LNCAP (cell line): ENCODE data around the gene DGKB.

Source experiments
- CTCF ChIP-seq: fragments of 450-650 bp; IDR thresholded peaks from 2 replicates; pipeline ENCODE4 v1.5.1; 2017; ENCODE audit warnings: mild to moderate bottlenecking

DGKB gene

DNA sequence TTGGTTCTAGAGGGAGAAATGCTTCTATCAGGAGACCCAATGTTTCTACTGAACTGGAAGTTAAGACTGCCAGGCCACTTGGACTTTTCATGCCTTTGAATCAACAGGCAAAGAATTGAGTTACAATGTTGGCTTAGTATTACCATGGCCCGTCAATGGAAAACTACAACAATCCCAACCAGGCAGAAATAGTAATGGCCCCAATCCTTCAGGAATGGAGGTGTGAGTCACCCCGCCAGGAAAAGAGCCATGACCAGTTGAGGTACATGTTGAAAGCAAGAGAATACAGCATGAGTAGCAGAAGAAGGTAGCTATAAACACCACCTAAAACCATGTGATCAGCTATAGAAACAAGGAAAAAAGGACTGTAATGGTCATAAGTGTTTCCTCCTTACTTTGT is 101.9 kb downstream of the DGKB start:
- no peak for TF ChIP-seq CTCF

DNA sequence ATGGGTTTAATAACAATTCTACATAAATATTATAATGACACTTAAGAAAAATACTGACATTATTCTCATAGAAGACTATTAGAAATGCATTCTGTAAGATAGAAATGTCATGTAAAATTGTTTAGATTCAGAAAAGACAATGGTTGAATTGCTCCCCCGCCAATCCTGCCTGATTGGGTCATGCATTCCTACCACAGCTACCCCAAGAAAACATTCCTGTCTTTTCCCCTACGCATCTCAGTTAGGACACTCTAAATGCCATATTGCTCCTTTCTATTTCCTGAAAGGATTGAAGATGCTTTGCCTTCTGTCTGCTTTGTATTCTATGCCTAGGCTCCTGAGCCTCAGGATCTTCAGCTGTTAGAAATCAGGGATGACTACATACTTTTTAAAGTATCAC is 109.4 kb downstream of the DGKB start:
- no peak for TF ChIP-seq CTCF

- no peak for TF ChIP-seq CTCF
Observed at GRCh38 chr7:14787551-14787950, 115.0 kb downstream of the DGKB start.

DNA sequence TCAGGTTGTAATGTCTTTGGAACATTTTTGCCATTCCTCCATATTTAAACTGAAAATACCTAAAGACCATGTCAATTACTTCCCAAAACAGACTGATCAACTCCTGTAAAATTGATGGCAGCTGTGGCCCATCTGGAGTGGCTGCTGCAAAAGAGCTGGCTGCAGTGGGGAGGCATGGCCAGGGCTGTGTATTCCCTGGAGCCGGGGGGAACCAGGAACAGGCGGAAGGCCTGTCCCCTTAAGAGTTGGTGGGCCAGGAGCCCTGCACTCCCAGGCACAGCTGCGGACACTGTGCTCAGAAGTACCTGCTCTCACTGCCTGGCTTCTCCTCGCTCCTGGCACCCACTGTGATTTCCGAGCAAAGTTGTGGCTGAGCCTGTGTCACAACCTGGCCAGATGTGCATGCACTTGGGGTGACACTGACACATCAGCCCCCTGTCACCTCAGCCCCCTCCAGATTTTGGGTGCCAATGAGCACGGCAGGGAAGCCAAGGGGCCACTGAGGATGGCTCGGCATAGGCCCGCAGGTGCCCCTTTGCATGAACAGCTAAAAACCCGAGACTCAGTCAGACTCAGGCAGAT is 116.1 kb downstream of the DGKB start:
- TF ChIP-seq CTCF: no peak

GRCh38 chr7:14777806-14778205 is 124.7 kb downstream of the DGKB start:
- TF ChIP-seq CTCF: no peak

DNA sequence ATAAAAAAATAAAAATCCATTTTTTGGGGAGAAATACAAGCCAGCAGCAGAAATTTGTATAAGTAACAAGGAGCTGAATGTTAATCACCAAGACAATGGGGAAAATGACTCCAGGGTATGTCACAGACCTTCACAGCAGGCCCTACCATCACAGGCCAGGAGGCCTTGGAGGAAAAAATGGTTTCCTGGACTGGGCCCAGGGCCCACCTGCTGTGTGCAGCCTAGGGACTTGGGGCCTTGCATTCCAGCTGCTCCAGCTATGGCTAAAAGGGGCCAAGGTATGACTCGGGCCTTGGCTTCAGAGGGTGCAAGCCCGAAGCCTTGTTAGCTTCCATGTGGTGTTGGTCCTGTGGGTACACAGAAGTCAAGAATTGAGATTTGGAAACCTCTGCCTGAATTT is 126.3 kb downstream of the DGKB start:
- no peak for TF ChIP-seq CTCF

DNA sequence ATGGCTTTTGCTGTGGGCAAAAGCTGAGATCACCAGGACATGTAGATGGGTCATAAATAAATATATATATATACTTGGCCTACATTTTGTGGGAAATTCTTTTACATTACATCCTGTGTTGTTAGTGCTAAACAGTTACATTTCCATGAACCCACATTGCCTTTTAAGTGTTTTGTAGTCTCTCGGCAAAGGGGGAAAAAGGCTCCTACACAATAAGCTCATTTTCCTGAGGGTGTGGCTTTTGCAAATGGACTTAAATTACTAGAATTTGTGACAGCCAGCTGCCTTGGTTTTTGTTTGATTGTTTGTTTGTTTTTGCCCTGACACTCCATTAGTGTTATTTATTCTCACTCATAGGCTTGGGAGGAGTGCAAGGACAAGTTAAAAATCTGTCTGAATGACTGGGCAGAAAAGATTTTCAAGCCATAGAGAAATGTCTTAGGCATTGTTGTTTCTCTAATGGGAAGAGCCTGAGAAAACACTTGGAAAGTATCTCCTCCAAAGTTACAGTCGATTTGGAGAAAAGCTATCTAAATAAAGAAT is 128.8 kb downstream of the DGKB start:
- TF ChIP-seq CTCF: no peak

GRCh38 chr7:14770614-14771013 is 131.9 kb downstream of the DGKB start:
- no peak for TF ChIP-seq CTCF
